ENCODE results near the gene GLI1. TPM values are rescaled to one million over a fixed set of nuclear protein-coding genes. Genes with fewer than 3 reads are reported as not detected.
"Not testable (repeated sequence)": the region's sequence is repeated elsewhere in the genome, so short reads cannot be mapped to it uniquely, and the experiment has no call there.

Gene GLI1
- total RNA-seq, 2 donors from 2014 or later: 1.7 to 13.0 TPM

DNA sequence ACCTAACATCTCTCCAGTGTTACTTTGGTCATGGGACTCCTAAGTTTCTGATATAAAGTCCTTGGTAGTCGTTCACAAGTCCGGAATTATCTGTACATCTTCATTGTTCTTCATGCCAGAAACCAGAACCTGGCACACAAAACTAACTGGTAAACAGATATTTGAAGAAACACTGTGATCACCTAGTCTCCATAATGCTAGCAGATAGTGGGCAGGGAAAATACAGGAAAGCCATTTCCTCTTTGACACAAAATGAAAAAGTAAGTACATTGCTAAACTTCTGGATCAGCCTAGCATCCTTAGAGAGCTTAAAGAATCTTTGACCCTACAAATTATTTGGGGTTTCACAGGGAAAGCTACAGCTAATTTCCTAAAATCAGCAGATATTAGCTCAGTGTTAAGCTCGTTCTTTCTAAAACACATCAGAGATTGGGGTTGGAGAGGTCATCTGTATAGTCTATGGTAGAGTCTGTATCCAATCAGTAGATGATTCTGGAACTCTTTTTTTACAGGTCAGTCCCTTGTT, 55.9 kb downstream of the GLI1 start:
- TF ChIP-seq, protein P1, sequence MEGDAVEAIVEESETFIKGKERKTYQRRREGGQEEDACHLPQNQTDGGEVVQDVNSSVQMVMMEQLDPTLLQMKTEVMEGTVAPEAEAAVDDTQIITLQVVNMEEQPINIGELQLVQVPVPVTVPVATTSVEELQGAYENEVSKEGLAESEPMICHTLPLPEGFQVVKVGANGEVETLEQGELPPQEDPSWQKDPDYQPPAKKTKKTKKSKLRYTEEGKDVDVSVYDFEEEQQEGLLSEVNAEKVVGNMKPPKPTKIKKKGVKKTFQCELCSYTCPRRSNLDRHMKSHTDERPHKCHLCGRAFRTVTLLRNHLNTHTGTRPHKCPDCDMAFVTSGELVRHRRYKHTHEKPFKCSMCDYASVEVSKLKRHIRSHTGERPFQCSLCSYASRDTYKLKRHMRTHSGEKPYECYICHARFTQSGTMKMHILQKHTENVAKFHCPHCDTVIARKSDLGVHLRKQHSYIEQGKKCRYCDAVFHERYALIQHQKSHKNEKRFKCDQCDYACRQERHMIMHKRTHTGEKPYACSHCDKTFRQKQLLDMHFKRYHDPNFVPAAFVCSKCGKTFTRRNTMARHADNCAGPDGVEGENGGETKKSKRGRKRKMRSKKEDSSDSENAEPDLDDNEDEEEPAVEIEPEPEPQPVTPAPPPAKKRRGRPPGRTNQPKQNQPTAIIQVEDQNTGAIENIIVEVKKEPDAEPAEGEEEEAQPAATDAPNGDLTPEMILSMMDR (IDR thresholded peaks at IDR 0.05): no peak
- Histone ChIP-seq H3K27me3 (replicated peaks; ENCODE audit: insufficient read depth) (no peaks in the 10 kb centered on the region), H3K36me3 (peaks cover 53% of the 10 kb centered on the region)

DNA sequence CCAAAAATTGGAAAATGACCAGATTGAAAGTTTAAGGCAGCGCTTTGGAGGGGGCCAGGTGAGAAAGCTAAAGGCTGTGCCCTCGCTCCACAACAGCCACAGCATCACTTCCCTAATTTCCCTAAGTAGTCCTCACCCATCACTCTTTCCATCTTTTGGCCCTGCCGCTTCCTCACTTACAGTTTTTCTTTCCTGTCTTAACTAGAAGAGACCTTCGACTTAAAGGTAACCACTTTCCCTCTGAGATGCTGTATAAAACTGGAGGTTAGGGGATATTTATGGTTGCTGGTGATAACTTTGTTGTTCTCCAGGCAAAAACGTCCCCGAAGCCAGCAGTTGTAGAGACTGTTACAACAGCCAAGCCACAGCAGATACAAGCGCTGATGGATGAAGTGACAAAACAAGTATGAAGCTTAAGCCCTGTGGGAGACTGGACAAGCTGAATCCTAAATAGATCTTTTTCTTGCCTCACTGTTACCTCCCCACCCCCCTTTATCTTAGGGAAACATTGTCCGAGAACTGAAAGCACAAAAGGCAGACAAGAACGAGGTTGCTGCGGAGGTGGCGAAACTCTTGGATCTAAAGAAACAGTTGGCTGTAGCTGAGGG, 56.5 kb downstream of the GLI1 start:
- ATAC-seq (ENCODE audit: insufficient number of reproducible peaks, low FRiP score, low read depth) (no peak), DNase-seq (ENCODE audit: low spot score) (no peak)
- TF ChIP-seq, protein P1 (IDR thresholded peaks at IDR 0.05): no peak
- Histone ChIP-seq H3K4me1 (ENCODE audit: control insufficient read depth in 1 of 2, low read depth in 2 of 2) (peaks cover 22 to 27% of the 10 kb centered on the region in 2 donors), H3K27me3 (replicated peaks; ENCODE audit: insufficient read depth) (no peaks in the 10 kb centered on the region), H3K27ac (no peak overlapping the region), H3K36me3 (peaks cover 53% of the 10 kb centered on the region), H3K4me3 (no peak overlapping the region), H3K9me3 (no peaks in the 10 kb centered on the region)

More for the DNA sequence above, 55.9 kb downstream of the GLI1 start:
- ATAC-seq (ENCODE audit: insufficient number of reproducible peaks, low FRiP score, low read depth): no peak
- Histone ChIP-seq H3K4me3 (no peak overlapping the region), H3K4me1 (ENCODE audit: control insufficient read depth in 1 of 2, low read depth in 2 of 2) (peaks cover 22 to 25% of the 10 kb centered on the region in 2 donors), H3K27ac (no peak overlapping the region), H3K9me3 (no peaks in the 10 kb centered on the region)
- DNase-seq (ENCODE audit: low spot score): no peak

DNA sequence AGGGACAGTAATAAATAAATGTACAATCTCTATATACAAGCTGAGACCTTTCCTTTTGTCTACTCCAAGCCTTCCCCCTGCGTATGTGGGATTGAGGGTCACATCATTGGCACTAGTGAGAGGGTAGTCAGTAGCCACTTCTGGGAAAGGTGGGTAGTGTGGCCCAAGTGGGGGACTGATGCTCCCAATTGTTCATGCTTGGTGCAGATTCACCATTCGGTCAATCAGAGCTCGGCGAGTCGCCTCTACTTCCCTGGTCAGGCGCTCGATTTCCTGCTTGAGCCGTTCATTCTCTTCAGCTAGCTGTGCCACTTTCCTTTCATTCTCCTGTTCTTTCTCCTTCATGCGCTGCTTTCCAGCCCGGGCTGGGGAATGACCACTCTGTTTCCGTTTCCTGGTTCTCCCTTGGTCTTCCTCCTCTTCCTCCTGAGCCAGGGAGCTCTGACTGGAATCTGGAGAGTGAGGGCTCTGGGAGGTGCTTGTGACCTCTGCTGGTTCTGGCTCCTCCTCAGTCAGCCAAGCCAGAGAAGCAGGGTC, 57.1 kb downstream of the GLI1 start:
- peaks cover 51% of the 10 kb centered on the region for H3K36me3 ChIP-seq
- TF ChIP-seq, protein P1 (IDR thresholded peaks at IDR 0.05): no peak

DNA sequence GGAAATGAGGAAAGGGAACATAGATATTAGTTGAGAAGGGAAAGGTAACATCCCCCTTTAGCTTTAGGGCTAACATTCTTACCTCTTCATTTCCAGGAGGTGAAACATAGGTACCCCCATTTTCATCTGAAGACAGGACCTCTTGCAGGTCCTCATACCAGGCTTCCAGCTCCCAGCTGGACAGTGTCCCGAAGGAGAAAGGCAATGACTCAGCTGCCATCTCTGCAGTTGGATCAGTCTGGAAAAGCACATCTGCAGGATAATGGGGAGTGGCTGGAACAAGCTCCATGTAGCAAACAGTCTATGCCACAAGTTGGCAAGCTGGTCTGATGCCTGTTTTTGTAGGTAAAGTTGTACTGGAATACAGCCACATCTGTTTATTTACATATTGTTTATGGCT, 57.6 kb downstream of the GLI1 start:
- no peak overlapping the region for H3K4me3 ChIP-seq
- H3K27ac ChIP-seq: peak overlapping the region; percentile 23 to 94
- ATAC-seq (ENCODE audit: insufficient number of reproducible peaks, low FRiP score, low read depth) (no peak), DNase-seq (ENCODE audit: low spot score) (no peak)
- no peaks in the 10 kb centered on the region for H3K9me3 ChIP-seq
- peaks cover 30 to 39% of the 10 kb centered on the region in 2 donors for H3K4me1 ChIP-seq (ENCODE audit: control insufficient read depth in 1 of 2, low read depth in 2 of 2)
- TF ChIP-seq, protein P1 (IDR thresholded peaks at IDR 0.05): no peak
- no peaks in the 10 kb centered on the region for H3K27me3 ChIP-seq (replicated peaks; ENCODE audit: insufficient read depth)
- H3K36me3 ChIP-seq: peaks cover 46% of the 10 kb centered on the region

More for the DNA sequence above, 57.1 kb downstream of the GLI1 start:
- Histone ChIP-seq H3K9me3 (no peaks in the 10 kb centered on the region), H3K4me3 (no peak overlapping the region), H3K4me1 (ENCODE audit: control insufficient read depth in 1 of 2, low read depth in 2 of 2) (peaks cover 29 to 34% of the 10 kb centered on the region in 2 donors), H3K27me3 (replicated peaks; ENCODE audit: insufficient read depth) (no peaks in the 10 kb centered on the region), H3K27ac (peak overlapping the region; percentile 23 to 94)
- ATAC-seq (ENCODE audit: insufficient number of reproducible peaks, low FRiP score, low read depth) (no peak), DNase-seq (ENCODE audit: low spot score) (no peak)

DNA sequence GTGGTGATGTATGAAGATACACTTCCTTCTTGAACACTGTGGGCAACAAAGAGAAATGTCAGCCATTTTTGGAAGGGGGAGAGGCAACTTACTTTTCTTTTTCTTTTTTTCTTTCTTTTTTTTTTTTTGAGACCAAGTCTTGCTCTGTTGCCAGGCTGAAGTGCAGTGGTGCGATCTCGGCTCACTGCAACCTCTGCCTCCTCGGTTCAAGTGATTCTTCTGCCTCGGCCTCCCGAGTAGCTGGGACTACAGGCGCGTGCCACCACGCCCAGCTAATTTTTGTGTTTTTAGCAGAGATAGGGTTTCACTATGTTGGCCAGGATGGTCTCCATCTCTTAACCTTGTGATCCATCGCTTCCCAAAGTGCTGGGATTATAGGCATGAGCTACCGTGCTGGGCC, 58.1 kb downstream of the GLI1 start:
- not testable (repeated sequence) for H3K27me3 ChIP-seq (replicated peaks; ENCODE audit: insufficient read depth); H3K9me3 ChIP-seq; DNase-seq (ENCODE audit: low spot score); ATAC-seq (ENCODE audit: insufficient number of reproducible peaks, low FRiP score, low read depth)
- Histone ChIP-seq H3K4me3 (peak overlapping the region; percentile 83), H3K27ac (peak overlapping the region; percentile 22 to 94), H3K36me3 (peaks cover 41% of the 10 kb centered on the region), H3K4me1 (ENCODE audit: control insufficient read depth in 1 of 2, low read depth in 2 of 2) (peaks cover 30 to 39% of the 10 kb centered on the region in 2 donors)

All from thoracic aorta (tissue), 2 donors.